Right lung (tissue), 10 donors: Measurements from ENCODE around the gene CCL2. TPM values are rescaled to one million over a fixed set of nuclear protein-coding genes. Genes with fewer than 3 reads are reported as not detected.
"Not testable (repeated sequence)": the region's sequence is repeated elsewhere in the genome, so short reads cannot be mapped to it uniquely, and the experiment has no call there.

ENCODE experiments used
- DNase-seq, 2 donors: peaks; one replicate each; pipeline ENCODE4 v3.0.0-alpha.2; 2013
- long read RNA-seq, 8 donors: transcript quantifications; one replicate each; lab custom pipeline, GENCODE V29; 2026
- polyA plus RNA-seq, 5 donors: library from polyadenylated mRNA; unstranded; fragments of 120-200 nt; gene quantifications; one replicate each; pipeline versions ENCODE4 v1.2.1 to v1.2.3, GENCODE V29; 2013; ENCODE audit warnings: inconsistent platforms in 1 of 5, low replicate concordance in 1 of 5; ENCODE audit not compliant: insufficient read length in 5 of 5, insufficient read depth in 1 of 5

CCL2 gene
- polyA plus RNA-seq = 10 to 100 TPM; 49.3 to 70.8 (median 61.3) TPM
- long read RNA-seq, donor 1, transcript CCL2-203 (1 exons, 996 nt) = minor isoform, 22 of 65 reads
- long read RNA-seq, donor 1, transcript CCL2-201 (3 exons, 741 nt) = major isoform, 42 of 65 reads
- long read RNA-seq, donor 1, partial matches to known transcripts = 0 of 65 reads
- long read RNA-seq, donor 1, other reads (novel, unspliced or antisense) = 0 of 65 reads
- long read RNA-seq, donor 2, transcript CCL2-201 (3 exons, 741 nt) = major isoform, 26 of 34 reads
- long read RNA-seq, donor 2, transcript CCL2-203 (1 exons, 996 nt) = minor isoform, 7 of 34 reads
- long read RNA-seq, donor 2, partial matches to known transcripts = 0 of 34 reads
- long read RNA-seq, donor 2, other reads (novel, unspliced or antisense) = 0 of 34 reads
- long read RNA-seq, donor 3, transcript CCL2-203 (1 exons, 996 nt) = minor isoform, 11 of 42 reads
- long read RNA-seq, donor 3, transcript CCL2-201 (3 exons, 741 nt) = major isoform, 28 of 42 reads
- long read RNA-seq, donor 3, partial matches to known transcripts = 0 of 42 reads
- long read RNA-seq, donor 3, other reads (novel, unspliced or antisense) = 0 of 42 reads
- long read RNA-seq, donor 4, transcript CCL2-201 (3 exons, 741 nt) = major isoform, 27 of 46 reads
- long read RNA-seq, donor 4, transcript CCL2-203 (1 exons, 996 nt) = minor isoform, 15 of 46 reads
- long read RNA-seq, donor 4, partial matches to known transcripts = 0 of 46 reads
- long read RNA-seq, donor 4, other reads (novel, unspliced or antisense) = 0 of 46 reads
- long read RNA-seq, donor 5, transcript CCL2-203 (1 exons, 996 nt) = minor isoform, 8 of 47 reads
- long read RNA-seq, donor 5, transcript CCL2-201 (3 exons, 741 nt) = major isoform, 35 of 47 reads
- long read RNA-seq, donor 5, partial matches to known transcripts = 0 of 47 reads
- long read RNA-seq, donor 5, other reads (novel, unspliced or antisense) = 0 of 47 reads
- long read RNA-seq, donor 6, transcript CCL2-203 (1 exons, 996 nt) = minor isoform, 7 of 61 reads
- long read RNA-seq, donor 6, transcript CCL2-201 (3 exons, 741 nt) = major isoform, 45 of 61 reads
- long read RNA-seq, donor 6, partial matches to known transcripts = 5 of 61 reads
- long read RNA-seq, donor 6, other reads (novel, unspliced or antisense) = 0 of 61 reads
- long read RNA-seq, donor 7, transcript CCL2-201 (3 exons, 741 nt) = major isoform, 29 of 32 reads
- long read RNA-seq, donor 7, partial matches to known transcripts = 0 of 32 reads
- long read RNA-seq, donor 7, other reads (novel, unspliced or antisense) = 0 of 32 reads
- long read RNA-seq, donor 8, transcript CCL2-201 (3 exons, 741 nt) = major isoform, 12 of 19 reads
- long read RNA-seq, donor 8, partial matches to known transcripts = 0 of 19 reads
- long read RNA-seq, donor 8, other reads (novel, unspliced or antisense) = 0 of 19 reads

DNA sequence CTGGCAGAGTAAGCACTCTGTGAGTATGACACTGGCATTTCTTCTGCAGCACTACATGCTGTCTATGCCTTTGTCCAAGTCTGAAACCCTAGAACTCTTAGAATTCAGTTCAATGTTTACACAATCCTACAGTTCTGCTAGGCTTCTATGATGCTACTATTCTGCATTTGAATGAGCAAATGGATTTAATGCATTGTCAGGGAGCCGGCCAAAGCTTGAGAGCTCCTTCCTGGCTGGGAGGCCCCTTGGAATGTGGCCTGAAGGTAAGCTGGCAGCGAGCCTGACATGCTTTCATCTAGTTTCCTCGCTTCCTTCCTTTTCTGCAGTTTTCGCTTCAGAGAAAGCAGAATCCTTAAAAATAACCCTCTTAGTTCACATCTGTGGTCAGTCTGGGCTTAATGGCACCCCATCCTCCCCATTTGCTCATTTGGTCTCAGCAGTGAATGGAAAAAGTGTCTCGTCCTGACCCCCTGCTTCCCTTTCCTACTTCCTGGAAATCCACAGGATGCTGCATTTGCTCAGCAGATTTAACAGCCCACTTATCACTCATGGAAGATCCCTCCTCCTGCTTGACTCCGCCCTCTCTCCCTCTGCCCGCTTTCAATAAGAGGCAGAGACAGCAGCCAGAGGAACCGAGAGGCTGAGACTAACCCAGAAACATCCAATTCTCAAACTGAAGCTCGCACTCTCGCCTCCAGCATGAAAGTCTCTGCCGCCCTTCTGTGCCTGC is at the start of gene CCL2:
Gene CCL2 (plus strand): TSS at position 635 of the 730 bp plus-strand sequence. CDS start 65 bp downstream, at position 700.
- DNase-seq = peak; percentile 70 to 83

DNA sequence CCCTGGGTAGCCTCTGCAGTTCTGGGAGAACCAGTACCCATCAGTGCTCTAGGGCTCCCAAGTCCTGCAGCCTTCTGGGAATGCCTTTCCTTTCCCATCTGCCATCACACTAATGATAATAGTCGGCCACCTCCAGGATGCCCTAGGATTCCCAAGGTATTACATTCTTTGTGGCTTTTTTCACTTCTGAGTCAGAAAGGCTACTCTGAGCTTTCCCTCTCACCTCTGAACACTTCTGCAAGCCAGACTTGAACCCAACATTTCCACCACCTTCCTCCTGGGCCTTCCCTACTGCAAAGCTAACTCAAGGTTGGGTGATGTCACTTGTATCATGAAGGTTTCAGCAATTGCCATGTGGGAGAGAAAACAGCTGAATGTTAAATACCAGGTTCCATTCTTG is 49.7 kb upstream of the CCL2 start:
- DNase-seq = no peak

DNA sequence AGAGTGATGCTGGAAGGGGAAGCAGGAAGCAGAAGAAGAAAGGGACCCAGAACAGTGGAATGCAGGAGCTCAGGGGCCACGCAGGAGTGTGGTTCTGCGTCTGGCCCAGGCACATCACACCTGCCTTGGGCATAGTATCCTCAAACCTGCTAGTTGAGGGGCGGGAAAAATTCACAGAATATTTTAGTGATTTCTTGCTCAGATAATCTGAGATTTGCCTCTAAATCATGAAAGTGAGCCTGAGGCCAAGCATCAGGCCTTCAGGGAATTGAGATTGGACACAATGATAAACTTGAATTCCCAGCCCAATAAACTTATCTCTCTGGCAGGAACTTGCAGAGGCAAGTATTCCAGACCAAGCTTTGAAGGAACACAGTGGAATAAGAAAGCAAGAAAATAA is 48.5 kb upstream of the CCL2 start:
- no peak for DNase-seq

DNA sequence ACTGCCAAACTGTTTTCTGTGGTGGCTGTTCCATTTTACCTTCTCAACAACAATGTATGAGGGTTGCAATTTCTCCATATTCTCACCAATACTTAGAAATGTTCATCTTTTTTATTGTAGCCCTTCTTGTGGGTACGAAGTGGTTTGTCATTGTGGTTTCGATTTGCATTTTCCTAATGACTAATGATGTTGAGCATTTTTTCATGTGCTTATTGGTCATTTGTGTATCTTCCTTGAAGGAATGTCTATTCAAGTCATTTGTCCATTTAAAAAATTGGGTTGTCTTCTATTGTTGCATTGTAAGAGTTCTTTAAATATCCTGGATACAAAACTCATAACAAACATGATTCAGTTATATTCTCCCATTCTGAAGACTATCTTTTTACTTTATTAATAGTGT is 47.5 kb upstream of the CCL2 start:
- no peak for DNase-seq

DNA sequence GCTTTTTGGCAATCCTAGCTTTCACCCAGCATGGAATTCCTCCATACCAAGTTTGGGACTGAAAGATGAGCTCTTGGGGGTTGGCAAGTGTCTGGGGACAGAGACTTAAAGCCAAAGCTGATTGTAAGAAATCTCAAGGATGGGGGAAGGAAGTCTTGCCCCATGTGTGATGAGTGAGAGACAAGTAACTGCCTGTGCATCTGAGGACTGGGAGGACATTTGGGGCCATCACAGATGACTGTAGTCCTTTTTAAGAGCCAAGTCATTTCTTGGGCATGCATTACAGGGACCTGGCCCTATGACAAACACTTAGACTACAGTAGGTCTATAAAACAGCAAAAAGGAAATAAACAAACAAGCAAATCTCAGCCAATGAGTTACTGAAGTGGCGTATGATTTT is 36.3 kb upstream of the CCL2 start:
- no peak for DNase-seq

GRCh38 chr17:34219405-34219804 is 35.7 kb upstream of the CCL2 start:
- DNase-seq = no peak

- no peak for DNase-seq
These were observed 34.9 kb upstream of the CCL2 start for GRCh38 chr17:34220045-34220751.

- DNase-seq = no peak
These were observed 34.2 kb upstream of the CCL2 start for GRCh38 chr17:34220752-34221395.

- DNase-seq = no peak
These were observed 33.7 kb upstream of the CCL2 start for GRCh38 chr17:34221411-34221810.

DNA sequence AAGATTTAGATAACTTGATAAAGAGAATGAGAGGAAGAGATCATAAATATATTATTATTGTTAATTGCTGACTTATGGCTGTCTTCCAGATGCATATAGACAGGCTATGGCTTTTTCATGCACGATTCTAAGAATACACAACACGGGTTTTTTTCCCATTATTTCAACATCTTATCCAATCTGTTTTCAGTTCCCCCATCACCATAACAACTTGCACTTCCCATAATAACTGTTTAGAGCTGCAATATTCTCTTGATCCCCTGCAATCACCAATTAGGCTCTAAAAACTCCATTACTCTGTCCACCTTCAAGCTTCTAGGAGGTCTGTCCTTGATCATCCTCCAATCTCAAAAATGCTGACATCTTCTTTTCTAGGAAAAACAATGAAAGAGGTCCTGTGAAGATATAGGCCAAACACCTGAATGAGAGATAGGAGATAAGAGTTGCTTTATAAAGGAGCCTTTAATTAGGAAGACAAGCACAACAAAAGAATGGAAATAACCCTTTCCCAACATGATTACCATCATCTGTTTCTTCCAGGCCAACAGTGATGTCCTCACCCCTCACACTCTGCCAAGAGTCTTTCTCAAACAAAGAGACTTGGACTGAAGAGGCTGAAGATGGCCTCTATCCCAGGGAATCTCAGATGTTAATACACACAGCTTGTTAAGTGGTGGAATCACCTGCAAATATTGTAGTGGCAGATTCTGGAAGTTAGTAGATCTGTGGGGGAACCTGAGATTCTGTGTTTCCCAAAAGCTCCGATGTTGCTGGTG is 32.2 kb upstream of the CCL2 start:
- no peak for DNase-seq

DNA sequence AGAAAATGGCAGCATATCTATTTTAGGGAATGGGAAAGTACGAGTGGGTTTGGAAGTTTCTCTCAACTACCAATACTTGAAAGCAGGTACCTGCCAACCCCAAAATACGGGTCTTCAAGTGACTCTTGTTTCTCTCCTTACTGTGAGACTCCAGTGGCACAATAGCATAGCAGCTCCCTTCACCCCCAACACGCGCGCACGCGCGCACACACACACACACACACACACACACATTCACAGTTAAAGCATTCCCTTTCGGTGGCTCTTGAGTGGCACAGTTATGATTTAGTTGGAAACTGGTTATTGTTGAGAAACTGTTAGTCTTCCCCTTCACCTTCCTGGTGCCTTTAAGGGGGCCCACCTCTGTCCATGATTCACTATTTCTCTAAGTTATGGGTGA is 30.0 kb upstream of the CCL2 start:
- DNase-seq = no peak

GRCh38 chr17:34226011-34226743 is 28.9 kb upstream of the CCL2 start:
- DNase-seq = no peak

- DNase-seq = no peak
These were observed 28.4 kb upstream of the CCL2 start for GRCh38 chr17:34226744-34227034.

GRCh38 chr17:34227293-34227692 is 27.8 kb upstream of the CCL2 start:
- DNase-seq = not testable (repeated sequence)

DNA sequence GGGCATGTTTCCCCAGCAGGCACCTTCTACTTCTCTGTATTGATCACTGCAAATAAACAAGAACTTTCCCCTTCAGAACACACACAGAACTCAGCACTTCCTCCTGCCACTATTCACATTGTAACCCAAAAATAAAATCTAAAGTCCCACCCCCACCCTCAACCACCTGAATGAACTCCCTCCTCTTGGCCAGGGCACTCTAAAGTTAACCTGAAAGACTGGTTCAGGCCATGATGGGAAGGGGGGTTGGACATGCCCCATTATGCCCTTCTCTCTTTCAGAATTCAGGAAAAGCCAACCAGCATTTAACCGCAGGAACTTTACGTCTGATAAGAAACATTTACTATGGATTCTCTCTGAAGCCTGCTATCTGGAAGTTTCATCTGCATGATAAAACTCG is 27.4 kb upstream of the CCL2 start:
- DNase-seq = no peak

- no peak for DNase-seq
These were observed 26.3 kb upstream of the CCL2 start for GRCh38 chr17:34228781-34229180.

DNA sequence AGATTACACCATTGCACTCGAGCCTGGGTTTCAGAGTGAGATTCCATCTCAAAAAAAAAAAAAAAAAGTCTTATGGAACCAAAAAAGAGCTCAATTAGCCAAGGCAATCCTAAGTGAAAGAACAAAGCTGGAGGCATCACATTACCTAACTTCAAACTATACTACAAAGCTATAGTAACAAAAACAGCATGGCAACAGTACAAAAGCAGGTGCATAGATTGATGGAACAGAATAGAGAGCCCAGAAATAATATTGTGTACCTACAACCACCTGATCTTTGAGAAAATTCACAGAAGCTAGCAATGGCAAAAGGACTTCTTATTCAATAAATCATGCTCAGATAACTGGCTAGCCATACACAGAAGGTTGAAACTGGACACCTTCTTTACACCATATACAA is 24.7 kb upstream of the CCL2 start:
- DNase-seq = no peak

DNA sequence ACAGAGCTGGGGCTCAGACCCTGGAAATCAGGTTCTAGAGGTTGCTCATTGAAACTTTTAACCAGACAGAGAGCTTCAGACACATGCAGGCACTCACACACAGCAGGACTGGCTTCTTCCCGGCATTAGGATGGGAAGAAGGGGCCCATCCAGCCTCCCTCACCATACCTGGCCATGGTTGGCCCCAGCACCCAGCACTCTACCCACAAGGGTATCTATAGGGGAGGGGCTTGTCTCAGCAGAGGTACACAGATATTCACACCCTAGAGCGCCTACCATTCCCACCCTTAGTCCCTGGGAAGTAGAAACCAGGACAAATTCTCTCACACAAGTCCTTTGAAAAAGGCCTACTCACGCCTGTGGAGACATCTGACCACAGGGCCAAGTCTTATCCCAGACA is 20.5 kb upstream of the CCL2 start:
- no peak for DNase-seq
